Osteocyte (in vitro differentiated cells): ENCODE data around the gene BST2. TPM values are rescaled to one million over a fixed set of nuclear protein-coding genes. Genes with fewer than 3 reads are reported as not detected.

Experiments used
- DNase-seq: peaks from one replicate; pipeline ENCODE4 v3.0.0; 2021; ENCODE audit warnings: mixed read lengths; ENCODE audit not compliant: unreplicated experiment; ENCODE audit errors: extremely low spot score
- H3K27ac Mint-ChIP-seq: one replicate; pipeline ENCODE4 v1.8.0; 2021; ENCODE audit warnings: mild to moderate bottlenecking, mixed read lengths; ENCODE audit not compliant: unreplicated experiment
- H3K27me3 Mint-ChIP-seq: one replicate; pipeline ENCODE4 v1.8.0; 2021; ENCODE audit warnings: mixed read lengths; ENCODE audit not compliant: unreplicated experiment
- H3K36me3 Mint-ChIP-seq: one replicate; pipeline ENCODE4 v1.8.0; 2021; ENCODE audit warnings: mixed read lengths; ENCODE audit not compliant: unreplicated experiment
- H3K4me1 Mint-ChIP-seq: one replicate; pipeline ENCODE4 v1.8.0; 2021; ENCODE audit warnings: mixed read lengths; ENCODE audit not compliant: unreplicated experiment
- H3K4me3 Mint-ChIP-seq: one replicate; pipeline ENCODE4 v1.8.0; 2021; ENCODE audit warnings: mild to moderate bottlenecking, moderate library complexity, mixed read lengths; ENCODE audit not compliant: unreplicated experiment
- H3K9me3 Mint-ChIP-seq: one replicate; pipeline ENCODE4 v1.8.0; 2021; ENCODE audit warnings: mixed read lengths; ENCODE audit not compliant: unreplicated experiment
- CTCF ChIP-seq: fragments of 200-600 bp; sonication (generic); IDR thresholded peaks from 2 replicates; pipeline ENCODE4 v1.5.0; 2021; ENCODE audit warnings: antibody characterized with exemption, mild to moderate bottlenecking, moderate library complexity
- total RNA-seq: library from RNA; stranded (reverse); gene quantifications from 2 replicates; pipeline ENCODE4 v1.2.1, GENCODE V29; 2021

BST2 gene
- total RNA-seq, 1 donor from 2014 or later, result 1.8 TPM

- H3K27me3 Mint-ChIP-seq, result peaks cover 8% of the 10 kb centered on the region
- no peak for TF ChIP-seq CTCF
- H3K9me3 Mint-ChIP-seq, result no peaks in the 10 kb centered on the region
- peaks cover 9% of the 10 kb centered on the region for H3K4me1 Mint-ChIP-seq
- no peak within 1 kb of the TSS for H3K27ac Mint-ChIP-seq
- no peak within 1 kb of the TSS for H3K4me3 Mint-ChIP-seq
- no peaks in the 10 kb centered on the region for H3K36me3 Mint-ChIP-seq
- no peak for DNase-seq
Observed at GRCh38 chr19:17393914-17394313, 11.5 kb downstream of the BST2 start, which contains the start of gene CCDC194. Gene CCDC194 (minus strand): TSS chr19:17394196. CDS start chr19:17394158, 38 bp downstream.

GRCh38 chr19:17393002-17393401 lies 12.4 kb downstream of the BST2 start:
- Mint-ChIP-seq H3K27ac (no peak overlapping the region), H3K9me3 (no peaks in the 10 kb centered on the region), H3K36me3 (no peaks in the 10 kb centered on the region), H3K4me1 (peaks cover 9% of the 10 kb centered on the region), H3K4me3 (no peak overlapping the region), H3K27me3 (peaks cover 10% of the 10 kb centered on the region)
- no peak for TF ChIP-seq CTCF
- no peak for DNase-seq

- H3K4me1 Mint-ChIP-seq, result peaks cover 9% of the 10 kb centered on the region
- no peak for DNase-seq
- H3K27me3 Mint-ChIP-seq, result peaks cover 10% of the 10 kb centered on the region
- H3K36me3 Mint-ChIP-seq, result no peaks in the 10 kb centered on the region
- TF ChIP-seq CTCF, result no peak
- no peaks in the 10 kb centered on the region for H3K9me3 Mint-ChIP-seq
- no peak overlapping the region for H3K27ac Mint-ChIP-seq
- peak overlapping the region; percentile 38 for H3K4me3 Mint-ChIP-seq
Observed at GRCh38 chr19:17391371-17392151, 13.9 kb downstream of the BST2 start.

- Mint-ChIP-seq H3K4me3 (peak overlapping the region; percentile 92), H3K36me3 (no peaks in the 10 kb centered on the region), H3K9me3 (no peaks in the 10 kb centered on the region), H3K4me1 (peaks cover 10% of the 10 kb centered on the region), H3K27ac (peak overlapping the region; percentile 50), H3K27me3 (peaks cover 10% of the 10 kb centered on the region)
- TF ChIP-seq CTCF, result peak; percentile 83
- DNase-seq, result peak; percentile 96
Observed at GRCh38 chr19:17390665-17391370, 14.6 kb downstream of the BST2 start.
